Left lung (tissue), 10 donors: ENCODE measurements around the gene MAPRE3. TPM values are rescaled to one million over a fixed set of nuclear protein-coding genes. Genes with fewer than 3 reads are reported as not detected.

Experiments used
- ATAC-seq: fragments of 200-7000 bp; cut with Tn5 transposase; one replicate; pipeline ENCODE4 v1.9.1; 2020; ENCODE audit warnings: moderate library complexity
- DNase-seq, 4 donors: peaks; one replicate each; pipeline ENCODE4 v3.0.0-alpha.2; 2013 to 2020
- H3K27ac ChIP-seq, 2 donors: fragments of 200-600 bp; sonication (generic) in 1 of 2; one replicate each; pipeline versions ENCODE4 v1.5.0 to v1.8.0; 2020 to 2021
- H3K27me3 ChIP-seq, 2 donors: fragments of 200-600 bp; sonication (generic) in 1 of 2; one replicate each; pipeline versions ENCODE4 v1.5.0 to v1.8.0; 2020 to 2021
- H3K36me3 ChIP-seq, 2 donors: fragments of 200-600 bp; sonication (generic) in 1 of 2; one replicate each; pipeline versions ENCODE4 v1.5.0 to v1.8.0; 2020 to 2021
- H3K4me1 ChIP-seq, 2 donors: fragments of 200-600 bp; one replicate each; pipeline ENCODE4 v1.8.0; 2021
- H3K4me3 ChIP-seq, 2 donors: fragments of 200-600 bp; sonication (generic) in 1 of 2; one replicate each; pipeline versions ENCODE4 v1.5.0 to v1.8.0; 2020 to 2021; ENCODE audit warnings: mild to moderate bottlenecking in 1 of 2
- H3K9me3 ChIP-seq, 2 donors: fragments of 200-600 bp; sonication (generic) in 1 of 2; one replicate each; pipeline versions ENCODE4 v1.5.0 to v1.8.0; 2020 to 2021
- intact Hi-C, 2 donors: fragments of 100-400 bp; cut with DNase I; formaldehyde crosslinking; loops; one replicate each; pipeline versions ENCODE4 v1.11.2 to v1.14.2; 2022
- polyA plus RNA-seq, 6 donors: library from polyadenylated mRNA; unstranded; fragments of 120-200 nt; gene quantifications; one replicate each; pipeline ENCODE4 v1.2.1, GENCODE V29; 2013; ENCODE audit not compliant: insufficient read length in 6 of 6
- total RNA-seq, 2 donors: library from RNA; stranded (reverse); fragmentation: NEBNext Ultra II Directional; extraction: Animal tissue kit (Norgen Biotek cat#: 25700); gene quantifications; one replicate each; pipeline ENCODE4 v1.2.1, GENCODE V29; 2021
- TF ChIP-seq, protein P1 (sequence below), 2 donors: fragments of 200-600 bp; sonication (generic) in 1 of 2; IDR thresholded peaks; one replicate each; pipeline versions ENCODE4 v1.5.0 to v1.8.0; 2021; ENCODE audit warnings: antibody characterized with exemption in 2 of 2
- donor health status: DM: no; HTN: yes; CAD: no.
- donor health status: DM: no; HTN: no; CAD: no.

MAPRE3 gene
- total and polyA plus RNA-seq, 8 donors = 7.1 to 23.5 (median 9.9) TPM

DNA sequence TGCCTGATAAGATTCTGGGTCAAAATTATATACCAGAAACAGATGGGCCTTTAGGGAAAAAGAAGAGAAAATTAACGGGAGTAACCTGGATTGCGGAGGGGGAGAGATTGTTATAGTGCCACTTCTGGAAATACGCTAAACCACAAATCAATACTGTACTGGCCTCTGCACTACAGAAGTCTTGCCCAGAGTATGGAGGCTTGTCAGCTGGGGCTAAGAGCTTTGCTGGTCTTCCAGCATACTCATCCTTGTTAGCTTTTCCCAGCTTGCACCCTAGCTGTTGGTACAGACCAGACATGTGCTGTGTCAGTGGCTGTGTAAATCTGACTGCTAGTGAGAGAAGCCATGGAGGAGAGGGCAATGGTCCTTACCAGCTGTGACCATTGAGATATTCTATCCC, 89.9 kb downstream of the MAPRE3 start:
- TF ChIP-seq, protein P1, sequence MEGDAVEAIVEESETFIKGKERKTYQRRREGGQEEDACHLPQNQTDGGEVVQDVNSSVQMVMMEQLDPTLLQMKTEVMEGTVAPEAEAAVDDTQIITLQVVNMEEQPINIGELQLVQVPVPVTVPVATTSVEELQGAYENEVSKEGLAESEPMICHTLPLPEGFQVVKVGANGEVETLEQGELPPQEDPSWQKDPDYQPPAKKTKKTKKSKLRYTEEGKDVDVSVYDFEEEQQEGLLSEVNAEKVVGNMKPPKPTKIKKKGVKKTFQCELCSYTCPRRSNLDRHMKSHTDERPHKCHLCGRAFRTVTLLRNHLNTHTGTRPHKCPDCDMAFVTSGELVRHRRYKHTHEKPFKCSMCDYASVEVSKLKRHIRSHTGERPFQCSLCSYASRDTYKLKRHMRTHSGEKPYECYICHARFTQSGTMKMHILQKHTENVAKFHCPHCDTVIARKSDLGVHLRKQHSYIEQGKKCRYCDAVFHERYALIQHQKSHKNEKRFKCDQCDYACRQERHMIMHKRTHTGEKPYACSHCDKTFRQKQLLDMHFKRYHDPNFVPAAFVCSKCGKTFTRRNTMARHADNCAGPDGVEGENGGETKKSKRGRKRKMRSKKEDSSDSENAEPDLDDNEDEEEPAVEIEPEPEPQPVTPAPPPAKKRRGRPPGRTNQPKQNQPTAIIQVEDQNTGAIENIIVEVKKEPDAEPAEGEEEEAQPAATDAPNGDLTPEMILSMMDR (IDR thresholded peaks at IDR 0.05) = no peak
- Histone ChIP-seq H3K4me3 (no peak overlapping the region), H3K9me3 (no peaks in the 10 kb centered on the region), H3K36me3 (peaks cover 0 to 50% of the 10 kb centered on the region in 2 donors), H3K4me1 (peaks cover 0 to 6% of the 10 kb centered on the region in 2 donors), H3K27me3 (no peaks in the 10 kb centered on the region), H3K27ac (no peak overlapping the region)
- ATAC-seq = no peak
- intact Hi-C loops = no loop called here
- DNase-seq = no peak

DNA sequence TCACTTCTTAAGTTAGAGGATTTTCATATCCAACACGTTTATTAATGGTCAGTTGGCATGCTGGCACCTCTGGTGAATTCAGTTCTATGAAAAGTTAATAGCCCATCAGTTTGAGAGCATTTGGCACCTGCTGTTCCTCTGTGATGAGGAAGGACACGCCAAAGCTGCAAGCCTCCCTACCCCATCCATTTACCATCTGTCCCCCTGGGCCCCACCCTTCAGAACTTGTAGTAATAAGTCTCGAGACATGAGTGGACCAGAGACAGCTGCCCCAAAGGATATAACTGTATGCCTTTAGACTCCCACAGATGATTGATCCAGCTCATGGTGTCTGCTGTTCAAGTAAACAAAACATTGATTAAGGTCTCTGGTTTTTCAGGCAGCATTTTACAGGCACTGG, 94.7 kb downstream of the MAPRE3 start:
- no peaks in the 10 kb centered on the region for H3K27me3 ChIP-seq
- H3K27ac ChIP-seq = no peak overlapping the region
- H3K4me1 ChIP-seq = peaks cover 9 to 27% of the 10 kb centered on the region in 2 donors
- peaks cover 0 to 49% of the 10 kb centered on the region in 2 donors for H3K36me3 ChIP-seq
- no peak overlapping the region for H3K4me3 ChIP-seq
- no peak for DNase-seq
- no peaks in the 10 kb centered on the region for H3K9me3 ChIP-seq
- TF ChIP-seq, protein P1 (IDR thresholded peaks at IDR 0.05) = no peak
- no peak for ATAC-seq
- intact Hi-C loops = no loop called here

DNA sequence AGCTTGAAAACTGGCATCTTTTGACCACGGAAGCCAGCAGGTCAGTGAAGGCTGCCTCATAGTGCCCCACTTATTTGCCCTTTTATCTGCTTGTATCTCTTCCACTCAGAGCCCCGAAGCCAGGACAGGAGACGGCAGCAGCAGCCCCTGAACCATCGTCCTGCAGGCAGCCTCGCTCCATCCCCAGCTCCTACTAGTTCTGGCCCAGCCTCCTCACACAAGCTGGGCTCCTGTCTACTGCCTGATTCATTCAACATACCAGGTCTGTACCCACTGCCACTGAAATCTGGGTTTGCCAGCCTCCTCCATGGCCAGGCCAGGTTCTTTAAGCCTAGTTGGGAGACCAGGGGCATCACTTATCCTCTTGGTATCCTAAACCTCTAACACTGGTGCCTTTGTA, 96.9 kb downstream of the MAPRE3 start:
- Histone ChIP-seq H3K27ac (no peak overlapping the region), H3K27me3 (no peaks in the 10 kb centered on the region), H3K9me3 (no peaks in the 10 kb centered on the region), H3K4me1 (peaks cover 19 to 40% of the 10 kb centered on the region in 2 donors), H3K4me3 (no peak overlapping the region), H3K36me3 (peaks cover 0 to 44% of the 10 kb centered on the region in 2 donors)
- no peak for DNase-seq
- ATAC-seq = no peak
- TF ChIP-seq, protein P1 (IDR thresholded peaks at IDR 0.05) = no peak
- intact Hi-C loops = no loop called here

DNA sequence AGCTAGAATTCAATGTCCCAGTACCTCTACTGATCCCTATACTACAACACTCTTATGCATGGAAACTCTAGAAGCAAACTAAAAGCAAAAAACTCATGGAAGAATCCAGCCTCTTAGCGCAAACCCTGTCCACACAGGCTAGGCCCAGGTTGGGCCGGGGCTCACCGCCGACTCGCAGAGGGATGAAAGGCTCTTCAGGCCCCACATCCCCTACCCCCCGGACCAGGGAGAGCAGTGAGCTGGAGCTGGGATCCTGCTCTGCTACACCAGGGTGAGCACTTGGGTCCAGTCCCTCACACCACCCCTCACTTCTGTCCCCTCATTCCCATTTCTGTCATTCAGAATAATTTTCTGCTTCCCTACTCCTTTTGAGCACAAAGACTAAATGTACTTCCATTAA, 99.0 kb downstream of the MAPRE3 start:
- TF ChIP-seq, protein P1 (IDR thresholded peaks at IDR 0.05) = no peak
- intact Hi-C loops = no loop called here

DNA sequence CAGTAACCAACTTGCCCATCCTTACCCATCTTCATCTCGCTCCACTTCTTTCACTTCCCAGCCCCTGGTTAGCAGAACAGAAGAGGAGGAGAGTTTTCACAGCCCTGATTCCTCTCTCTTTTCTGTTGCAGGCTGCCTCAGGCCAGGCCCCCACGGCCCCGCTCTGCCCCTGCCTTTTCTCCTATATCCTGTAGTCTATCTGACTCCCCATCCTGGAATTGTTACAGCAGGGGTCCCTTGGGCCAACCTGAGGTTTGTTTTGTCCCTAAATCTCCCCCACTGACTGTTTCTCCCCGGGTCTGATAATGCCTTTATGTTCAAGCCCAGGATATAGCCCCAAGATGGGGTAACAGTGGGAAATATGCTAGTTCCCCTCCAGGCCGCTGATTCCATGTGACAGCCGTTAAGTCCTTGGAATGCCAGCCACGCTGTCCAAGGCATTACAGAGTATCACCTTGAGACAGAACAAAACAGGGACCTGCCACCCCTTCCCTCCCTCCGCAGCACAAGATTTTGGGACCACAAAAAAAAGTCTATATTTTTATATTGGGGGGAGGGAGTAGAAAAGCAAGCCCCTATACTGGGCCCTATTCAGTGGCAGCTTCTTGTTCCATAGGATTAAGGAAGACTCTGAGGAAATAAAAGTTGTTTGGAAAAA, 99.7 kb downstream of the MAPRE3 start:
- ATAC-seq (no peak), DNase-seq (no peak)
- no peaks in the 10 kb centered on the region for H3K9me3 ChIP-seq
- peak overlapping the region in 1 of 2 donors; percentile 92 for H3K27ac ChIP-seq
- TF ChIP-seq, protein P1 (IDR thresholded peaks at IDR 0.05) = no peak
- intact Hi-C loops = no loop called here
- no peaks in the 10 kb centered on the region for H3K27me3 ChIP-seq
- peaks cover 0 to 39% of the 10 kb centered on the region in 2 donors for H3K36me3 ChIP-seq
- H3K4me3 ChIP-seq = peak overlapping the region; percentile 72 to 91
- H3K4me1 ChIP-seq = peaks cover 21 to 61% of the 10 kb centered on the region in 2 donors

More for the DNA sequence above, 99.0 kb downstream of the MAPRE3 start:
- no peak overlapping the region for H3K4me3 ChIP-seq
- ATAC-seq (no peak), DNase-seq (no peak)
- H3K4me1 ChIP-seq = peaks cover 19 to 55% of the 10 kb centered on the region in 2 donors
- no peaks in the 10 kb centered on the region for H3K27me3 ChIP-seq
- H3K9me3 ChIP-seq = no peaks in the 10 kb centered on the region
- no peak overlapping the region for H3K27ac ChIP-seq
- peaks cover 0 to 44% of the 10 kb centered on the region in 2 donors for H3K36me3 ChIP-seq
